ENCODE data around the gene TUBB1.

DNA sequence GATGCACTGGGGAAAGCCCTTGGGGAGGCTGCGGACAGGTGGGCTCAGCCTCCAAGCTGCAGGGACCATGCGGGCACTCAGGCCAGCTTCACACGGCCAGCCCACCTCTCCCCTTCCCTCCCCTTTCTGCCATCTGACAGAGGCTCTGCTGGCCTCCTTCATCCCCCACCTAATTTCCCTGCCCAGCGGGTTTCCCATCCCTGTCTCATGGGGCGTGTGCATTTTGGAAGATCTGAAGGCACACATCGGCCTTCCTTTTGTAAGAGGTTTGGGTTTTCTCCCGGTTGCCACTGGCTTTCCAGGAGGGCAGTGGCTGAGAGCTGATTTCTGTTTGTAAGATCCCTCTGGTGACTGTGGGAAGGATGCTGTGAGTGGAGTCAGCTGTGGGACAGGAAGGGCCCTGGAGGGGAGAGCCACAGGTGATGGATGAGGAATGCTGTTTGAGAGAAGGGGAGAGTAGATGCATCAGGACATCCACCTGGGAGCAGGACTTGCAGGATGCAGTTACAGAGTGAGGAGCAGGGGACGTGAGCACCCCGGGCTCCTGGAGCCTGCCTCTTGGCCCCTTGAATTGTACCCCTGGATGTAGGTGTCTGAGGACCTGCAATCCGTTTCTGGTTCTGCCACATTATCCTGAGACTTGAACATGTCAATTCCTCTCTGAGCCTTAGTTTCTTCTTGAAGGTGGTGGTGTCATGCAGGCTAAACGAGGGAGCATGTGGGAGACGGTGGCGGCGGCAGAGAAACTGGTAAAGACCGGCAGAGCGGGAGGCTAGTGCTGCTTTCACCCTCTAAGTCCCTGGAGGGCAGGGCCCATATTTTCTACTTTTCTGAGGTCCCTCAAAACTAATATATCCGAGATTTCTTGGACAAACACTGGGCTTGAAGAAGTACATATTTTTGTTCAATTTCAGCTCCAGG lies 5.9 kb upstream of the TUBB1 start:
- TF ChIP-seq, protein P1, sequence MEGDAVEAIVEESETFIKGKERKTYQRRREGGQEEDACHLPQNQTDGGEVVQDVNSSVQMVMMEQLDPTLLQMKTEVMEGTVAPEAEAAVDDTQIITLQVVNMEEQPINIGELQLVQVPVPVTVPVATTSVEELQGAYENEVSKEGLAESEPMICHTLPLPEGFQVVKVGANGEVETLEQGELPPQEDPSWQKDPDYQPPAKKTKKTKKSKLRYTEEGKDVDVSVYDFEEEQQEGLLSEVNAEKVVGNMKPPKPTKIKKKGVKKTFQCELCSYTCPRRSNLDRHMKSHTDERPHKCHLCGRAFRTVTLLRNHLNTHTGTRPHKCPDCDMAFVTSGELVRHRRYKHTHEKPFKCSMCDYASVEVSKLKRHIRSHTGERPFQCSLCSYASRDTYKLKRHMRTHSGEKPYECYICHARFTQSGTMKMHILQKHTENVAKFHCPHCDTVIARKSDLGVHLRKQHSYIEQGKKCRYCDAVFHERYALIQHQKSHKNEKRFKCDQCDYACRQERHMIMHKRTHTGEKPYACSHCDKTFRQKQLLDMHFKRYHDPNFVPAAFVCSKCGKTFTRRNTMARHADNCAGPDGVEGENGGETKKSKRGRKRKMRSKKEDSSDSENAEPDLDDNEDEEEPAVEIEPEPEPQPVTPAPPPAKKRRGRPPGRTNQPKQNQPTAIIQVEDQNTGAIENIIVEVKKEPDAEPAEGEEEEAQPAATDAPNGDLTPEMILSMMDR (IDR thresholded peaks at IDR 0.05), result no peak
- TF ChIP-seq EZH2 (IDR thresholded peaks at IDR 0.05; ENCODE audit: borderline replicate concordance, insufficient read depth, low read depth, low read length, poor library complexity, severe bottlenecking), result no peak
